GM21717 (cell line): ENCODE results near the gene SLC17A2.

Experiments
- ATAC-seq: cut with Tn5 transposase; IDR thresholded peaks from one replicate; pipeline ENCODE4 v1.9.1; 2021; ENCODE audit warnings: mild to moderate bottlenecking, moderate library complexity; ENCODE audit not compliant: unreplicated experiment

Gene SLC17A2

GRCh38 chr6:25921525-25922203, 8.8 kb downstream of the SLC17A2 start:
- no peak for ATAC-seq

- ATAC-seq: no peak
Observed at GRCh38 chr6:25919657-25920056, 10.8 kb downstream of the SLC17A2 start.

GRCh38 chr6:25918083-25918683, 12.3 kb downstream of the SLC17A2 start:
- no peak for ATAC-seq

- ATAC-seq: no peak
Observed at GRCh38 chr6:25916789-25917490, 13.6 kb downstream of the SLC17A2 start.

- ATAC-seq: no peak
Observed at GRCh38 chr6:25916330-25916729, 14.2 kb downstream of the SLC17A2 start.

- no peak for ATAC-seq
Observed at GRCh38 chr6:25913741-25914140, 16.8 kb downstream of the SLC17A2 start.

- no peak for ATAC-seq
Observed at GRCh38 chr6:25911351-25911750, 19.1 kb downstream of the SLC17A2 start.

GRCh38 chr6:25907475-25908014, 22.9 kb downstream of the SLC17A2 start:
- ATAC-seq: no peak

GRCh38 chr6:25903467-25904099, 26.9 kb downstream of the SLC17A2 start:
- no peak for ATAC-seq

- ATAC-seq: no peak
Observed at GRCh38 chr6:25902071-25902470, 28.4 kb downstream of the SLC17A2 start.

GRCh38 chr6:25900843-25901242, 29.6 kb downstream of the SLC17A2 start:
- ATAC-seq: no peak

GRCh38 chr6:25899580-25900408, 30.7 kb downstream of the SLC17A2 start:
- no peak for ATAC-seq

GRCh38 chr6:25899123-25899522, 31.4 kb downstream of the SLC17A2 start:
- no peak for ATAC-seq

GRCh38 chr6:25898289-25898977, 32.1 kb downstream of the SLC17A2 start:
- no peak for ATAC-seq

GRCh38 chr6:25896252-25896651, 34.2 kb downstream of the SLC17A2 start:
- ATAC-seq: no peak

GRCh38 chr6:25895771-25896170, 34.7 kb downstream of the SLC17A2 start:
- ATAC-seq: no peak

- no peak for ATAC-seq
Observed at GRCh38 chr6:25893778-25894177, 36.7 kb downstream of the SLC17A2 start.

GRCh38 chr6:25892877-25893276, 37.6 kb downstream of the SLC17A2 start:
- no peak for ATAC-seq

GRCh38 chr6:25889877-25890853, 40.3 kb downstream of the SLC17A2 start:
- ATAC-seq: no peak
